GM12873 (cell line): ENCODE results near the gene IFNL3.
A peak's percentile ranks its signal among the peaks of the same experiment; 100 is the strongest.

ENCODE experiments used
- CTCF ChIP-seq: IDR thresholded peaks from 2 replicates; pipeline ENCODE4 v1.5.1; 2012; ENCODE audit warnings: low read depth, mild to moderate bottlenecking, moderate library complexity, low read length, control low read depth; ENCODE audit not compliant: insufficient read depth; ENCODE audit errors: missing control alignments

IFNL3 gene

GRCh38 chr19:39212375-39212742, 32.4 kb downstream of the IFNL3 start:
- peak; percentile 68 for TF ChIP-seq CTCF

GRCh38 chr19:39211731-39212374, 33.0 kb downstream of the IFNL3 start:
- TF ChIP-seq CTCF = no peak

GRCh38 chr19:39209196-39209595, 35.6 kb downstream of the IFNL3 start:
- no peak for TF ChIP-seq CTCF

- no peak for TF ChIP-seq CTCF
Observed at GRCh38 chr19:39208175-39208795, 36.5 kb downstream of the IFNL3 start.

GRCh38 chr19:39207293-39207836, 37.4 kb downstream of the IFNL3 start:
- no peak for TF ChIP-seq CTCF

GRCh38 chr19:39206122-39206521, 38.7 kb downstream of the IFNL3 start:
- no peak for TF ChIP-seq CTCF

- no peak for TF ChIP-seq CTCF
Observed at GRCh38 chr19:39205449-39205764, 39.4 kb downstream of the IFNL3 start.
